Measurements from ENCODE around the gene CD52. TPM values are rescaled to one million over a fixed set of nuclear protein-coding genes. Genes with fewer than 3 reads are reported as not detected.

Gene CD52
- total RNA-seq, 6 donors from 2014 or later: 74.4 to 437 (median 172) TPM

- H3K4me1 ChIP-seq: peaks cover 0 to 3% (median 0%) of the 10 kb centered on the region in 4 donors
- H3K27ac ChIP-seq: no peak overlapping the region
- H3K36me3 ChIP-seq: no peaks in the 10 kb centered on the region
- TF ChIP-seq POLR2AphosphoS5 (IDR thresholded peaks at IDR 0.05): no peak
- no peak for TF ChIP-seq EP300 (IDR thresholded peaks at IDR 0.05)
- TF ChIP-seq POLR2A (IDR thresholded peaks at IDR 0.05): no peak
- no peak for TF ChIP-seq CTCF (IDR thresholded peaks at IDR 0.05)
- H3K27me3 ChIP-seq: no peaks in the 10 kb centered on the region
- no peak overlapping the region for H3K4me3 ChIP-seq
- 82 to 90% methylated on average over 5 of the region's 5 CpGs for WGBS, 2 donors
- no peak for ATAC-seq (ENCODE audit: low FRiP score in 2 of 2)
- H3K9me3 ChIP-seq: no peaks in the 10 kb centered on the region
- no peak for DNase-seq
Observed at GRCh38 chr1:26349877-26350244, 32.1 kb downstream of the CD52 start.

- H3K36me3 ChIP-seq: no peaks in the 10 kb centered on the region
- ATAC-seq (ENCODE audit: low FRiP score in 2 of 2) (no peak), DNase-seq (no peak)
- 69 to 95% methylated on average over 2 of the region's 2 CpGs for WGBS, 2 donors
- no peak overlapping the region for H3K27ac ChIP-seq
- no peak overlapping the region for H3K4me3 ChIP-seq
- H3K4me1 ChIP-seq: peaks cover 0 to 3% (median 0%) of the 10 kb centered on the region in 4 donors
- TF ChIP-seq CTCF (IDR thresholded peaks at IDR 0.05) (no peak), POLR2AphosphoS5 (IDR thresholded peaks at IDR 0.05) (no peak), EP300 (IDR thresholded peaks at IDR 0.05) (no peak), POLR2A (IDR thresholded peaks at IDR 0.05) (no peak)
- no peaks in the 10 kb centered on the region for H3K27me3 ChIP-seq
- H3K9me3 ChIP-seq: no peaks in the 10 kb centered on the region
Observed at GRCh38 chr1:26350343-26350700, 32.6 kb downstream of the CD52 start.

GRCh38 chr1:26350701-26351589, 33.2 kb downstream of the CD52 start:
- no peak for DNase-seq

GRCh38 chr1:26351590-26352337, 34.0 kb downstream of the CD52 start:
- peak in 1 of 2 donors; percentile 34 for ATAC-seq (ENCODE audit: low FRiP score in 2 of 2)
- no peak overlapping the region for H3K4me3 ChIP-seq
- DNase-seq: no peak

More at GRCh38 chr1:26350701-26351589, 33.2 kb downstream of the CD52 start:
- Histone ChIP-seq H3K36me3 (no peaks in the 10 kb centered on the region), H3K27ac (no peak overlapping the region), H3K4me3 (no peak overlapping the region), H3K9me3 (no peaks in the 10 kb centered on the region), H3K27me3 (no peaks in the 10 kb centered on the region), H3K4me1 (peaks cover 0 to 3% (median 0%) of the 10 kb centered on the region in 4 donors)
- ATAC-seq (ENCODE audit: low FRiP score in 2 of 2): no peak
- WGBS, 2 donors: 81 to 85% methylated on average over 9 of the region's 9 CpGs
- TF ChIP-seq POLR2AphosphoS5 (IDR thresholded peaks at IDR 0.05) (no peak), EP300 (IDR thresholded peaks at IDR 0.05) (no peak), CTCF (IDR thresholded peaks at IDR 0.05) (no peak), POLR2A (IDR thresholded peaks at IDR 0.05) (no peak)

GRCh38 chr1:26352338-26352679, 34.6 kb downstream of the CD52 start:
- WGBS, 2 donors: 84 to 88% methylated on average over 5 of the region's 5 CpGs
- Histone ChIP-seq H3K4me1 (peaks cover 0 to 3% (median 0%) of the 10 kb centered on the region in 4 donors), H3K27me3 (no peaks in the 10 kb centered on the region), H3K9me3 (no peaks in the 10 kb centered on the region), H3K36me3 (no peaks in the 10 kb centered on the region), H3K27ac (no peak overlapping the region), H3K4me3 (no peak overlapping the region)
- no peak for TF ChIP-seq POLR2A (IDR thresholded peaks at IDR 0.05)
- TF ChIP-seq CTCF (IDR thresholded peaks at IDR 0.05): no peak
- TF ChIP-seq POLR2AphosphoS5 (IDR thresholded peaks at IDR 0.05): no peak
- TF ChIP-seq EP300 (IDR thresholded peaks at IDR 0.05): no peak
- DNase-seq (no peak), ATAC-seq (ENCODE audit: low FRiP score in 2 of 2) (no peak)

More at GRCh38 chr1:26351590-26352337, 34.0 kb downstream of the CD52 start:
- WGBS, 2 donors: 74 to 85% methylated on average over 12 of the region's 12 CpGs
- Histone ChIP-seq H3K4me1 (peaks cover 0 to 3% (median 0%) of the 10 kb centered on the region in 4 donors), H3K27ac (no peak overlapping the region), H3K27me3 (no peaks in the 10 kb centered on the region), H3K36me3 (no peaks in the 10 kb centered on the region), H3K9me3 (no peaks in the 10 kb centered on the region)
- TF ChIP-seq EP300 (IDR thresholded peaks at IDR 0.05): peak in 1 of 4 donors; percentile 7
- TF ChIP-seq POLR2A (IDR thresholded peaks at IDR 0.05): no peak

Measured in upper lobe of left lung (tissue), 6 donors.